GM06990 (cell line): ENCODE data around the gene DCPS.

Source experiments
- DNase-seq: peaks from one replicate; pipeline ENCODE4 v3.0.0-alpha.2; 2011; ENCODE audit not compliant: insufficient read length; ENCODE audit errors: extremely low read depth
- H3K27me3 ChIP-seq: replicated peaks from 2 replicates; pipeline ENCODE4 v1.6.0; 2011; ENCODE audit warnings: low read length; ENCODE audit not compliant: control insufficient read depth, insufficient read depth
- H3K36me3 ChIP-seq: 2 replicates; pipeline ENCODE4 v1.5.1; 2011; ENCODE audit warnings: low read length; ENCODE audit not compliant: control insufficient read depth, insufficient read depth
- H3K4me3 ChIP-seq: replicated peaks from 2 replicates; pipeline ENCODE4 v1.5.1; 2011; ENCODE audit warnings: low read depth, mild to moderate bottlenecking, control low read depth, low read length
- TF ChIP-seq, protein P1 (sequence below): IDR thresholded peaks from 2 replicates; pipeline ENCODE4 v1.5.1; 2011; ENCODE audit warnings: low read length, control low read depth, mild to moderate bottlenecking, inconsistent platforms; ENCODE audit not compliant: insufficient read depth, poor library complexity, severe bottlenecking

DCPS gene

DNA sequence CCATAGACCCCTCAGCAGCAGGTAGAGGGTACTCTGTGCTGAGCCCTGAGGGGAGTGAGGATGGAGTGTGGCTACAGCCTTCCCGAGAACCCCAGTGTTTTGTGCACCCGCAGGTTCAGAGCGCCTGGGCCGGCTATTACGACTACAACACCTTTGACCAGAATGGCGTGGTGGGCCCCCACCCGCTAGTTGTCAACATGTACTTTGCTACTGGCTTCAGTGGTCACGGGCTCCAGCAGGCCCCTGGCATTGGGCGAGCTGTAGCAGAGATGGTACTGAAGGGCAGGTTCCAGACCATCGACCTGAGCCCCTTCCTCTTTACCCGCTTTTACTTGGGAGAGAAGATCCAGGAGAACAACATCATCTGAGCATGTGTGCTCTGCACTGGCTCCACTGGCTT is 26.5 kb upstream of the DCPS start:
- peaks cover 29% of the 10 kb centered on the region for H3K36me3 ChIP-seq
- DNase-seq = no peak

DNA sequence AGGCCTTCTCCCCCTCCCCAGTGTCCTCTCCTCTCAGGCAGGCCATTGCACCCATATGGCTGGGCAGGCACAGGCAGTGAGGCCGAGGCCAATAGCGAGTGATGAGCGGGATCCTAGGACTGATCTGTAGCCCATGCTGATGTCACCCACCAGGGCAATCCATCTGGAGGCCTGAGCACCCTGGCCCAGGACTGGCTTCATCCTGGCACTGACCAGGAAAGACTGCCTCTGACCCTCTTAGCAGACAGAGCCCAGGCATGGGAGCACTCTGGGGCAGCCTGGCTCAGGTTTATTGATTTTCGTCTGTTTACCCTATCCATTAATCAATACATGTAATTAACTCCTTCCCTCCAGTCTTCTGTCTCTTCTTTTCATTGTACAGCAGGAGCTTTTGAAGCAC is 26.1 kb upstream of the DCPS start:
- TF ChIP-seq, protein P1, sequence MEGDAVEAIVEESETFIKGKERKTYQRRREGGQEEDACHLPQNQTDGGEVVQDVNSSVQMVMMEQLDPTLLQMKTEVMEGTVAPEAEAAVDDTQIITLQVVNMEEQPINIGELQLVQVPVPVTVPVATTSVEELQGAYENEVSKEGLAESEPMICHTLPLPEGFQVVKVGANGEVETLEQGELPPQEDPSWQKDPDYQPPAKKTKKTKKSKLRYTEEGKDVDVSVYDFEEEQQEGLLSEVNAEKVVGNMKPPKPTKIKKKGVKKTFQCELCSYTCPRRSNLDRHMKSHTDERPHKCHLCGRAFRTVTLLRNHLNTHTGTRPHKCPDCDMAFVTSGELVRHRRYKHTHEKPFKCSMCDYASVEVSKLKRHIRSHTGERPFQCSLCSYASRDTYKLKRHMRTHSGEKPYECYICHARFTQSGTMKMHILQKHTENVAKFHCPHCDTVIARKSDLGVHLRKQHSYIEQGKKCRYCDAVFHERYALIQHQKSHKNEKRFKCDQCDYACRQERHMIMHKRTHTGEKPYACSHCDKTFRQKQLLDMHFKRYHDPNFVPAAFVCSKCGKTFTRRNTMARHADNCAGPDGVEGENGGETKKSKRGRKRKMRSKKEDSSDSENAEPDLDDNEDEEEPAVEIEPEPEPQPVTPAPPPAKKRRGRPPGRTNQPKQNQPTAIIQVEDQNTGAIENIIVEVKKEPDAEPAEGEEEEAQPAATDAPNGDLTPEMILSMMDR = no peak
- DNase-seq = no peak
- Histone ChIP-seq H3K27me3 (no peaks in the 10 kb centered on the region), H3K4me3 (no peak overlapping the region), H3K36me3 (peaks cover 29% of the 10 kb centered on the region)

More for the DNA sequence above, 26.5 kb upstream of the DCPS start:
- TF ChIP-seq, protein P1 = no peak
- Histone ChIP-seq H3K27me3 (no peaks in the 10 kb centered on the region), H3K4me3 (no peak overlapping the region)

DNA sequence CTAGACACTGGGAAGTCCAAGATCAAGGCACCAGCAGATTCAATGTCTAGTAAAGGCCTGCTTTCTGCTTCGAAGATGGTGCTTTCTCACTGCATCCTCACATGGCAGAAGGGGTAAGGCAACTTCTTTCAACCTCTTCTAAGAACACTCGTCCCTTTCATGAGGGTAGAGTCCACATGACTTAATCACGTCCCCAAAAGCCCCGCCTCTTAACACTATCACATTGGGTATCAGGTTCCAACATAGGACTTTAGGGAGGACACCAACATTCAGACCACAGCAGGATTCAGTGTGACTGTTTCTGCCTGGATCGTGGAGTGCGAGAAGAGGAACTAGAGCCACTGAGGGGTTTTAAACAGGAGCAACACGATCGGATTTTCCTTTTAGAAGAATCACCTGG is 24.7 kb upstream of the DCPS start:
- TF ChIP-seq, protein P1 = no peak
- no peak overlapping the region for H3K4me3 ChIP-seq
- H3K27me3 ChIP-seq = no peaks in the 10 kb centered on the region
- no peak for DNase-seq
- peaks cover 21% of the 10 kb centered on the region for H3K36me3 ChIP-seq

DNA sequence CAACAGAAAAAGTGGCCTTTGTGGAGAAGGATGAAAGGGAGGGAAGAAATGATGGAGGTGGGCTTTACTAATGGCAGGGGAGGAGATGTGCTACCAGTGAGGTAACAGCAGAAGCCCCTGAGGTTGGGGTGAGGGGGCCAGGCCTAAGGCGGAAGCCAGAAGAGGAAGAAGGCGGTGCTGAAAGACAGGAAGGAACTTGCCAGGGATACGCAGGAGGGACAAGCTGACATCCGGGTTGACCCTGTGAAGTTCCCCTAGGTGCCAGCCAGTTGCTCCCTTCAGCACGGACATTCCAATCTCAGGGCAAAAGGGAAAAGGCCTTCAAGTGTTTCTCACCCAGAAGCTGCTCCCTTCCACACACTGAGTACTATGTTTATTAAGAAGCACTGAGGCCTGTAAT is 23.3 kb upstream of the DCPS start:
- DNase-seq = no peak
- H3K36me3 ChIP-seq = peaks cover 12% of the 10 kb centered on the region
- TF ChIP-seq, protein P1 = no peak
- H3K4me3 ChIP-seq = no peak overlapping the region
- H3K27me3 ChIP-seq = no peaks in the 10 kb centered on the region

DNA sequence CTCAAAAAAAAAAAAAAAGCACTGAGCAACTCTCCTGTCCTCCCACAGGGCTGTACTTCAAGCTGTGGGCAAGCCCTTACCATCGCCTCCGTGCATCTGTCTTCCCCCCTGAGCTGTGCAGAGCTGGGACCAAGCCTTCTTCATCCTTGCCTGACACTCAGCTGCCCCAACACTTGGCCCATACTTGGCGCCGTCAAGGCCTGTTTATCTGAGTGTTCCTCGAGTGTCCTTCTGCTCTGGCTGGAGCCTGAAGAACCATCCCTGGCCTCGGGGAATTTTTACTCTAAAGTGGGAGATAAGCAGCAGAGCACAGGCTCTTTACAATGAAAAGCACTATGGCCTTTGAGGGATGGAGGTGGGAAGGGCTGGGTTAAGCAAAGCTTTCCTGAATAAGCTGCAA is 22.6 kb upstream of the DCPS start:
- no peaks in the 10 kb centered on the region for H3K27me3 ChIP-seq
- no peak for DNase-seq
- no peak overlapping the region for H3K4me3 ChIP-seq
- H3K36me3 ChIP-seq = peaks cover 7% of the 10 kb centered on the region
- TF ChIP-seq, protein P1 = no peak

DNA sequence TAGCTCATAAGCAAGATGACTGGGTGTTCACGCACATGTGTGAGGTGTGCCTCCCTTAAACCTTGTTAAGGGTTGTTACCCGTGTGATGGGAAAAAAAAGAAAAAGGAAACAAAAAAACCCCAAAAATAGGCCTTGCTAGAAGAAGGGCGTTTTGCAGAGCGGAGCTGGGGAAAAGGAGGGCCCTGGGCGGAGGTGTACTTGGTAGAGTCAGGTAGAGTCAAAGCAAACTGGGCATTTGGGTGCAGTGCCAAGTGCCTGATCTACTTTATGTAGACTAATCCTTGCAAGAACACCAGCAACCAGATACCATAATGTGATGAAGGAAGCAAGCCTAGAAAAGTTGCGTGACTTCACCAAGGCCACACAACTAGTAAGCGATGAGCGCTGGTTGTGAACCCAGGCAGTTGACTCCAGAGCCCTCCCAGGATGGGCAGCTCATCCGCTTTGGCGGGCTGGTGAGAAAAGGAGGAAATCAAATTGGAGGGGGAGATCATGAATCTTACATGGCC is 22.1 kb upstream of the DCPS start:
- DNase-seq = no peak
- Histone ChIP-seq H3K4me3 (no peak overlapping the region), H3K36me3 (peaks cover 8% of the 10 kb centered on the region), H3K27me3 (no peaks in the 10 kb centered on the region)
- TF ChIP-seq, protein P1 = no peak
